H9 (cell line): ENCODE results near the gene GEMIN4. TPM values are rescaled to one million over a fixed set of nuclear protein-coding genes. Genes with fewer than 3 reads are reported as not detected.

Experiments used
- DNase-seq: peaks from one replicate; pipeline ENCODE4 v3.0.0-alpha.2; 2017
- H2AFZ ChIP-seq: one replicate; pipeline ENCODE4 v1.6.1; 2013; ENCODE audit warnings: mild to moderate bottlenecking, low read length, control low read depth, moderate library complexity
- H2AK5ac ChIP-seq: 2 replicates; pipeline ENCODE4 v1.6.1; 2013; ENCODE audit warnings: low read length, control low read depth, mixed read lengths; ENCODE audit not compliant: insufficient read length
- H2BK120ac ChIP-seq: one replicate; pipeline ENCODE4 v1.6.1; 2013; ENCODE audit warnings: low read depth, mild to moderate bottlenecking, low read length, control low read depth, inconsistent platforms; ENCODE audit not compliant: poor library complexity, severe bottlenecking
- H2BK12ac ChIP-seq: 2 replicates; pipeline ENCODE4 v1.6.1; 2013; ENCODE audit warnings: low read length, control low read depth, mixed read lengths, low read depth; ENCODE audit not compliant: insufficient read length
- H2BK15ac ChIP-seq: 2 replicates; pipeline ENCODE4 v1.6.1; 2013; ENCODE audit warnings: low read depth, low read length, control low read depth
- H2BK20ac ChIP-seq: one replicate; pipeline ENCODE4 v1.6.1; 2013; ENCODE audit warnings: low read depth, mild to moderate bottlenecking, low read length, control low read depth, inconsistent platforms; ENCODE audit not compliant: poor library complexity, severe bottlenecking
- H2BK5ac ChIP-seq: 2 replicates; pipeline ENCODE4 v1.6.1; 2013; ENCODE audit warnings: low read length, control low read depth, mixed read lengths; ENCODE audit not compliant: insufficient read length
- H3K14ac ChIP-seq: 2 replicates; pipeline ENCODE4 v1.6.1; 2013; ENCODE audit warnings: low read length, control low read depth; ENCODE audit not compliant: insufficient read depth
- H3K18ac ChIP-seq: 2 replicates; pipeline ENCODE4 v1.6.1; 2013; ENCODE audit warnings: low read depth, mild to moderate bottlenecking, mixed read lengths, low read length, control low read depth; ENCODE audit not compliant: insufficient read length
- H3K23ac ChIP-seq: 2 replicates; pipeline ENCODE4 v1.6.1; 2013; ENCODE audit warnings: low read length, control low read depth, mixed read lengths, low read depth; ENCODE audit not compliant: insufficient read length
- H3K23me2 ChIP-seq: 2 replicates; pipeline ENCODE4 v1.6.1; 2013; ENCODE audit warnings: low read depth, mild to moderate bottlenecking, mixed read lengths, low read length, control low read depth; ENCODE audit not compliant: insufficient read length, poor library complexity, severe bottlenecking
- H3K27ac ChIP-seq: 2 replicates; pipeline ENCODE4 v1.5.1; 2013; ENCODE audit warnings: low read length, control low read depth, mixed read lengths, low read depth; ENCODE audit not compliant: insufficient read length
- H3K27me3 ChIP-seq: 2 replicates; pipeline ENCODE4 v1.6.1; 2013; ENCODE audit warnings: low read length, control low read depth, inconsistent platforms; ENCODE audit not compliant: insufficient read depth
- H3K4ac ChIP-seq: 2 replicates; pipeline ENCODE4 v1.6.1; 2013; ENCODE audit warnings: low read depth, mild to moderate bottlenecking, control low read depth, inconsistent platforms, low read length, moderate library complexity
- H3K4me1 ChIP-seq: 2 replicates; pipeline ENCODE4 v1.6.1; 2013; ENCODE audit warnings: low read length, control low read depth, inconsistent platforms; ENCODE audit not compliant: insufficient read depth
- H3K4me2 ChIP-seq: 2 replicates; pipeline ENCODE4 v1.6.1; 2013; ENCODE audit warnings: low read length, control low read depth, mixed read lengths; ENCODE audit not compliant: insufficient read length, insufficient read depth
- H3K56ac ChIP-seq: 2 replicates; pipeline ENCODE4 v1.6.1; 2013; ENCODE audit warnings: low read depth, mild to moderate bottlenecking, mixed read lengths, low read length, control low read depth; ENCODE audit not compliant: insufficient read length
- H3K79me1 ChIP-seq: 2 replicates; pipeline ENCODE4 v1.6.1; 2013; ENCODE audit warnings: low read depth, mild to moderate bottlenecking, moderate library complexity, low read length, control low read depth, inconsistent platforms; ENCODE audit not compliant: insufficient read depth, poor library complexity, severe bottlenecking
- H3K79me2 ChIP-seq: 2 replicates; pipeline ENCODE4 v1.6.1; 2013; ENCODE audit warnings: low read length, control low read depth, inconsistent platforms; ENCODE audit not compliant: insufficient read depth
- H3K9ac ChIP-seq: 2 replicates; pipeline ENCODE4 v1.6.1; 2013; ENCODE audit warnings: low read length, control low read depth, mixed read lengths; ENCODE audit not compliant: insufficient read length; ENCODE audit errors: extremely low read depth
- H3K9me3 ChIP-seq: one replicate; pipeline ENCODE4 v1.6.1; 2013; ENCODE audit warnings: low read depth, low read length, inconsistent platforms; ENCODE audit not compliant: control insufficient read depth
- H3T11ph ChIP-seq: one replicate; pipeline ENCODE4 v1.6.1; 2013; ENCODE audit warnings: mild to moderate bottlenecking, low read length, control low read depth, inconsistent platforms
- H4K20me1 ChIP-seq: one replicate; pipeline ENCODE4 v1.6.1; 2013; ENCODE audit not compliant: control insufficient read depth, insufficient read length, insufficient read depth
- H4K5ac ChIP-seq: 2 replicates; pipeline ENCODE4 v1.6.1; 2013; ENCODE audit warnings: low read depth, mild to moderate bottlenecking, mixed read lengths, low read length, control low read depth; ENCODE audit not compliant: insufficient read length
- H4K8ac ChIP-seq: replicated peaks from 2 replicates; pipeline ENCODE4 v1.6.1; 2013; ENCODE audit warnings: low read length, control low read depth, mixed read lengths, low read depth; ENCODE audit not compliant: insufficient read length
- H4K91ac ChIP-seq: 2 replicates; pipeline ENCODE4 v1.6.1; 2013; ENCODE audit warnings: low read depth, mild to moderate bottlenecking, moderate library complexity, mixed read lengths, low read length, control low read depth; ENCODE audit not compliant: insufficient read length
- H3K27ac Mint-ChIP-seq, 3 experiments: 2 replicates in 2 of 3; 3 replicates in 1 of 3; pipeline ENCODE4 v1.8.0; 2020 to 2021; ENCODE audit warnings: mixed read lengths in 3 of 3, mild to moderate bottlenecking in 1 of 3, moderate library complexity in 1 of 3
- H3K27me3 Mint-ChIP-seq: 2 replicates; pipeline ENCODE4 v1.8.0; 2021; ENCODE audit warnings: low read depth, mild to moderate bottlenecking, moderate library complexity, mixed read lengths
- H3K36me3 Mint-ChIP-seq, 3 experiments: 2 replicates in 2 of 3; 3 replicates in 1 of 3; pipeline ENCODE4 v1.8.0; 2020 to 2021; ENCODE audit warnings: low read depth in 3 of 3, mixed read lengths in 3 of 3; ENCODE audit not compliant: insufficient read depth in 1 of 3
- H3K4me1 Mint-ChIP-seq, 2 experiments: 2 replicates each; pipeline ENCODE4 v1.8.0; 2020; ENCODE audit warnings: mixed read lengths in 2 of 2
- H3K4me3 Mint-ChIP-seq, 2 experiments: 2 replicates in 1 of 2; 3 replicates in 1 of 2; pipeline ENCODE4 v1.8.0; 2020 to 2021; ENCODE audit warnings: mild to moderate bottlenecking in 2 of 2, mixed read lengths in 2 of 2, moderate library complexity in 1 of 2
- H3K9me3 Mint-ChIP-seq, 2 experiments: 2 replicates in 1 of 2; 3 replicates in 1 of 2; pipeline ENCODE4 v1.8.0; 2020; ENCODE audit warnings: mild to moderate bottlenecking in 2 of 2, mixed read lengths in 2 of 2, moderate library complexity in 1 of 2
- WGBS: extraction: QIAGEN DNeasy Blood & Tissue Kit; methylation state at CpG from one replicate; pipeline ENCODE4 v1.1.7; 2013; ENCODE audit warnings: missing lambda C conversion rate, low lambda C conversion rate, mixed read lengths; ENCODE audit not compliant: insufficient read length; ENCODE audit errors: extremely low coverage; 5-methylcytosine and 5-hydroxymethylcytosine counted together
- long read RNA-seq: library from polyadenylated mRNA; unstranded; transcript quantifications from one replicate; pipeline ENCODE4 v2.0.0, GENCODE V29; 2020
- total RNA-seq: library from RNA; stranded (reverse); gene quantifications from 2 replicates; pipeline ENCODE4 v1.2.1, GENCODE V29; 2021
- TF ChIP-seq, protein P1 (sequence below): fragments of 200-600 bp; sonication (generic); conservative IDR thresholded peaks from 3 replicates; pipeline ENCODE4 v1.8.0; 2021; ENCODE audit warnings: antibody characterized with exemption, mild to moderate bottlenecking

GEMIN4 gene
- total RNA-seq = 54.7 and 56.8 TPM in 2 replicates
- long read RNA-seq, full-length matches to known transcripts = 573 of 600 reads
- long read RNA-seq, partial matches to known transcripts = 0 of 600 reads
- long read RNA-seq, other reads (novel, unspliced or antisense) = 27 of 600 reads

DNA sequence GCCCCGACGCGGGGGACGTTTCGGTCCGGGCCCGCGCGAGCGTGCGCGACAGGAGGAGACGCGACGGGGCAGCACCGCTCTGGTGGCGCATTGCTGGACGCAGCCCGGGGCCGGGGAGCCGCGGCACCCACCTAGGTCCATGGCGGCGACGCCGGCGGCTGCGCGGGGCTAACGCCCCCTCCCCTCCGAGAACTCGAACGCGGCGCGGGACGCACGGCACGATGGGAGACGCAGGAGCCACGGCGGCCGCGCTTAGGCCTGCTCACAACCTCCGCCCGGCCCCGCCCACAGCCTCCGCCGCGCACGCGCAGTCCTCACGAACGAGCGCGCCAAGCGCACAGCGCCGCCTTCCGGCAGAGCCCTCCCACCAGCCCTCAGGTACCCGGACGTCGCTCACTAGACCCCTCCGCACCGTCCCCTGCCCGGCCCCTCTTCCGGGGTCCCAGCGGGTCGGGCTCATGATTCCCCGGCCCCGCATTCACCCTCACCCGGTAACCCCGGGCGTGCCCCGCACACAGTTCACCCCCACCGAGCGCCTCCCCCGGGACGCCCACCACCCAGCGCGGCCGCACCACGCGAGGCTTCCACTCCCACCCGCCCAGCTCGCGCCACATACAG is at the start of gene GEMIN4:
Gene GEMIN4, minus strand, starts transcription at position 263 of the 618 bp plus-strand sequence. Its CDS starts 122 bp downstream, at position 141.
- peak within 1 kb of the TSS; percentile 45 for H3K9ac ChIP-seq
- peaks cover 18 to 24% of the 10 kb centered on the region in 2 experiments for H3K9me3 Mint-ChIP-seq
- no peaks in the 10 kb centered on the region for H3K27me3 Mint-ChIP-seq
- H2BK20ac ChIP-seq = no peak within 1 kb of the TSS
- peak within 1 kb of the TSS; percentile 24 to 98 (median 95); a peak in 6 of 7 replicates for H3K27ac Mint-ChIP-seq
- peaks cover 3% of the 10 kb centered on the region for H4K20me1 ChIP-seq
- H3K14ac ChIP-seq = peak within 1 kb of the TSS; percentile 83
- peaks cover 45 to 56% (median 52%) of the 10 kb centered on the region in 3 experiments for H3K36me3 Mint-ChIP-seq
- peak within 1 kb of the TSS; percentile 59 for H3K4me2 ChIP-seq
- no peak within 1 kb of the TSS for H3K27ac ChIP-seq
- H3K23ac ChIP-seq = no peak within 1 kb of the TSS
- H4K8ac ChIP-seq = no peak within 1 kb of the TSS
- H2AK5ac ChIP-seq = no peak within 1 kb of the TSS
- no peak within 1 kb of the TSS for H4K91ac ChIP-seq
- peaks cover 7% of the 10 kb centered on the region for H3K23me2 ChIP-seq
- no peak within 1 kb of the TSS for H3T11ph ChIP-seq
- no peaks in the 10 kb centered on the region for H3K9me3 ChIP-seq
- no CpG with 5 or more reads among the region's 87 CpGs for WGBS
- H3K18ac ChIP-seq = peak within 1 kb of the TSS; percentile 85
- no peaks in the 10 kb centered on the region for H3K4me1 ChIP-seq
- TF ChIP-seq, protein P1, sequence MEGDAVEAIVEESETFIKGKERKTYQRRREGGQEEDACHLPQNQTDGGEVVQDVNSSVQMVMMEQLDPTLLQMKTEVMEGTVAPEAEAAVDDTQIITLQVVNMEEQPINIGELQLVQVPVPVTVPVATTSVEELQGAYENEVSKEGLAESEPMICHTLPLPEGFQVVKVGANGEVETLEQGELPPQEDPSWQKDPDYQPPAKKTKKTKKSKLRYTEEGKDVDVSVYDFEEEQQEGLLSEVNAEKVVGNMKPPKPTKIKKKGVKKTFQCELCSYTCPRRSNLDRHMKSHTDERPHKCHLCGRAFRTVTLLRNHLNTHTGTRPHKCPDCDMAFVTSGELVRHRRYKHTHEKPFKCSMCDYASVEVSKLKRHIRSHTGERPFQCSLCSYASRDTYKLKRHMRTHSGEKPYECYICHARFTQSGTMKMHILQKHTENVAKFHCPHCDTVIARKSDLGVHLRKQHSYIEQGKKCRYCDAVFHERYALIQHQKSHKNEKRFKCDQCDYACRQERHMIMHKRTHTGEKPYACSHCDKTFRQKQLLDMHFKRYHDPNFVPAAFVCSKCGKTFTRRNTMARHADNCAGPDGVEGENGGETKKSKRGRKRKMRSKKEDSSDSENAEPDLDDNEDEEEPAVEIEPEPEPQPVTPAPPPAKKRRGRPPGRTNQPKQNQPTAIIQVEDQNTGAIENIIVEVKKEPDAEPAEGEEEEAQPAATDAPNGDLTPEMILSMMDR = peak; percentile 97
- H3K4ac ChIP-seq = no peak within 1 kb of the TSS
- no peak within 1 kb of the TSS for H2BK5ac ChIP-seq
- H2AFZ ChIP-seq = no peak within 1 kb of the TSS
- peaks cover 3% of the 10 kb centered on the region for H3K79me1 ChIP-seq
- H4K5ac ChIP-seq = no peak within 1 kb of the TSS
- no peak within 1 kb of the TSS for H2BK15ac ChIP-seq
- peak; percentile 98 for DNase-seq
- H3K56ac ChIP-seq = no peak within 1 kb of the TSS
- no peak within 1 kb of the TSS for H2BK12ac ChIP-seq
- no peak within 1 kb of the TSS for H2BK120ac ChIP-seq
- H3K4me1 Mint-ChIP-seq = peaks cover 31 to 36% of the 10 kb centered on the region in 2 experiments
- no peaks in the 10 kb centered on the region for H3K27me3 ChIP-seq
- H3K79me2 ChIP-seq = peaks cover 9% of the 10 kb centered on the region; the same call in 1 of the 2 replicates
- H3K4me3 Mint-ChIP-seq = peak within 1 kb of the TSS; percentile 96
